H1 (cell line): Measurements from ENCODE around the gene TNXB. TPM values are rescaled to one million over a fixed set of nuclear protein-coding genes. Genes with fewer than 3 reads are reported as not detected.

Experiments
- CTCF ChIA-PET: fragments of 300-600 bp; sonication (Branson Sonifier 250); formaldehyde crosslinking; loops from one replicate; lab custom pipeline; 2021; ENCODE audit not compliant: partially characterized antibody; lab: Charles Lee
- POLR2A ChIA-PET: fragments of 300-600 bp; sonication (Branson Sonifier 250); formaldehyde crosslinking; loops from one replicate; lab custom pipeline; 2021; ENCODE audit warnings: inconsistent platforms; ENCODE audit not compliant: partially characterized antibody; lab: Charles Lee
- DNase-seq, 2 experiments: peaks; one replicate each; pipeline versions ENCODE4 v3.0.0 to v3.0.0-alpha.2; 2010 to 2022; ENCODE audit warnings: low spot score in 2 of 2, low read depth in 1 of 2, mixed read lengths in 1 of 2
- FAIRE-seq: peaks from 2 replicates; lab custom pipeline; 2011; peaks lifted over from hg19 to GRCh38; lab: Jason Lieb, UNC
- H2AFZ ChIP-seq: 2 replicates; pipeline ENCODE4 v1.8.1; 2012; ENCODE audit warnings: low read length, inconsistent platforms
- H2AK5ac ChIP-seq: 2 replicates; pipeline ENCODE4 v1.6.1; 2013; ENCODE audit warnings: low read depth, low read length
- H2BK120ac ChIP-seq: replicated peaks from 2 replicates; pipeline ENCODE3; 2013; ENCODE audit warnings: low read depth, low read length, inconsistent platforms
- H2BK12ac ChIP-seq: 2 replicates; pipeline ENCODE4 v1.6.1; 2013; ENCODE audit warnings: low read depth, low read length
- H2BK15ac ChIP-seq: 2 replicates; pipeline ENCODE4 v1.6.1; 2013; ENCODE audit warnings: low read length
- H2BK20ac ChIP-seq: 2 replicates; pipeline ENCODE4 v1.6.1; 2013; ENCODE audit warnings: low read length
- H2BK5ac ChIP-seq: 2 replicates; pipeline ENCODE4 v1.6.1; 2013; ENCODE audit warnings: low read depth, low read length
- H3K14ac ChIP-seq: 2 replicates; pipeline ENCODE4 v1.6.1; 2013; ENCODE audit warnings: inconsistent platforms; ENCODE audit not compliant: insufficient read length
- H3K18ac ChIP-seq: 2 replicates; pipeline ENCODE4 v1.6.1; 2013; ENCODE audit warnings: low read length; ENCODE audit errors: extremely low read depth
- H3K23ac ChIP-seq: 2 replicates; pipeline ENCODE4 v1.6.1; 2013; ENCODE audit warnings: inconsistent platforms; ENCODE audit not compliant: insufficient read length
- H3K23me2 ChIP-seq: 2 replicates; pipeline ENCODE4 v1.6.1; 2013; ENCODE audit warnings: low read depth, low read length
- H3K27ac ChIP-seq: 2 replicates; pipeline ENCODE4 v1.6.1; 2011; ENCODE audit warnings: low read depth, low read length, inconsistent platforms
- H3K27me3 ChIP-seq, 4 experiments: replicated peaks in 1 of 4; 1 replicate in 1 of 4; 2 replicates in 3 of 4; pipeline versions ENCODE4 v1.6.1 to v1.8.1; 2011 to 2013; ENCODE audit warnings: low read length in 3 of 4, mild to moderate bottlenecking in 3 of 4, inconsistent platforms in 2 of 4, mixed read lengths in 2 of 4, moderate library complexity in 1 of 4; ENCODE audit not compliant: control insufficient read depth in 3 of 4, insufficient read depth in 3 of 4; ENCODE audit errors: extremely low read depth in 1 of 4
- H3K36me3 ChIP-seq, 4 experiments: 2 replicates each; pipeline versions ENCODE4 v1.6.1 to v1.8.1; 2011 to 2013; ENCODE audit warnings: mild to moderate bottlenecking in 4 of 4, low read length in 3 of 4, moderate library complexity in 2 of 4, control low read depth in 1 of 4, inconsistent platforms in 1 of 4; ENCODE audit not compliant: insufficient read depth in 4 of 4, control insufficient read depth in 2 of 4
- H3K4ac ChIP-seq: replicated peaks from 2 replicates; pipeline ENCODE3; 2013; ENCODE audit warnings: low read length, low read depth, mixed read lengths, inconsistent platforms; ENCODE audit not compliant: insufficient read length
- H3K4me1 ChIP-seq, 4 experiments: replicated peaks in 1 of 4; 1 replicate in 1 of 4; 2 replicates in 3 of 4; pipeline versions ENCODE4 v1.6.1 to v1.8.1; 2011 to 2013; ENCODE audit warnings: low read length in 3 of 4, inconsistent platforms in 2 of 4, mixed read lengths in 1 of 4; ENCODE audit not compliant: insufficient read depth in 4 of 4, control insufficient read depth in 3 of 4
- H3K4me2 ChIP-seq, 2 experiments: 2 replicates each; pipeline versions ENCODE4 v1.6.1 to v1.8.1; 2011 to 2013; ENCODE audit warnings: low read depth in 2 of 2, low read length in 2 of 2, control low read depth in 1 of 2, inconsistent platforms in 1 of 2, mild to moderate bottlenecking in 1 of 2; ENCODE audit not compliant: insufficient read depth in 1 of 2
- H3K4me3 ChIP-seq, 4 experiments: fragments of 200-600, 300-600 bp in 1 of 4; sonication (generic), shearing (Covaris generic), sonication (Bioruptor Twin) in 1 of 4; 2 replicates each; pipeline versions ENCODE4 v1.5.1 to v1.8.1; 2011 to 2016; ENCODE audit warnings: low read length in 4 of 4, low read depth in 3 of 4, control low read depth in 2 of 4, inconsistent platforms in 2 of 4, mild to moderate bottlenecking in 2 of 4, mixed read lengths in 1 of 4, moderate library complexity in 1 of 4; ENCODE audit not compliant: insufficient read depth in 2 of 4; ENCODE audit errors: extremely low read depth in 1 of 4
- H3K56ac ChIP-seq: replicated peaks from 2 replicates; pipeline ENCODE3; 2013; ENCODE audit warnings: low read depth, mild to moderate bottlenecking, mixed read lengths, low read length, inconsistent platforms; ENCODE audit not compliant: insufficient read length
- H3K79me1 ChIP-seq: 2 replicates; pipeline ENCODE4 v1.6.1; 2013; ENCODE audit warnings: low read depth, low read length, control low read depth
- H3K79me2 ChIP-seq, 2 experiments: 2 replicates each; pipeline versions ENCODE4 v1.6.1 to v1.8.1; 2012 to 2013; ENCODE audit warnings: low read length in 2 of 2, mild to moderate bottlenecking in 2 of 2, inconsistent platforms in 1 of 2; ENCODE audit not compliant: insufficient read depth in 2 of 2, control insufficient read depth in 1 of 2
- H3K9ac ChIP-seq, 4 experiments: replicated peaks in 1 of 4; 1 replicate in 1 of 4; 2 replicates in 3 of 4; pipeline versions ENCODE4 v1.6.1 to v1.8.1; 2011 to 2013; ENCODE audit warnings: low read depth in 3 of 4, low read length in 3 of 4, control low read depth in 2 of 4, mild to moderate bottlenecking in 2 of 4, moderate library complexity in 2 of 4, inconsistent platforms in 1 of 4; ENCODE audit errors: extremely low read depth in 1 of 4
- H3K9me3 ChIP-seq, 2 experiments: 2 replicates each; pipeline versions ENCODE4 v1.6.1 to v1.8.1; 2012 to 2013; ENCODE audit warnings: mild to moderate bottlenecking in 2 of 2, moderate library complexity in 2 of 2, control low read depth in 1 of 2, inconsistent platforms in 1 of 2, low read depth in 1 of 2, low read length in 1 of 2, mixed read lengths in 1 of 2; ENCODE audit not compliant: insufficient read depth in 2 of 2
- H4K20me1 ChIP-seq, 2 experiments: replicated peaks in 1 of 2; 2 replicates each; pipeline versions ENCODE3 to v1.8.1; 2011 to 2013; ENCODE audit warnings: inconsistent platforms in 2 of 2, low read length in 2 of 2, mild to moderate bottlenecking in 1 of 2; ENCODE audit not compliant: insufficient read depth in 2 of 2, control insufficient read depth in 1 of 2
- H4K5ac ChIP-seq: 2 replicates; pipeline ENCODE4 v1.6.1; 2013; ENCODE audit warnings: low read length, low read depth, mixed read lengths, inconsistent platforms; ENCODE audit not compliant: insufficient read length
- H4K8ac ChIP-seq: 2 replicates; pipeline ENCODE4 v1.8.0; 2013; ENCODE audit warnings: mild to moderate bottlenecking, moderate library complexity, low read length, inconsistent platforms; ENCODE audit not compliant: insufficient read depth; ENCODE audit errors: extremely low read depth
- H4K91ac ChIP-seq: replicated peaks from 2 replicates; pipeline ENCODE3; 2013; ENCODE audit warnings: low read length, mixed read lengths, inconsistent platforms; ENCODE audit not compliant: insufficient read length
- ATF2 ChIP-seq: IDR thresholded peaks from 2 replicates; pipeline ENCODE4 v1.6.1; 2012; ENCODE audit warnings: low read length, inconsistent platforms
- POU5F1 ChIP-seq: IDR thresholded peaks from 2 replicates; pipeline ENCODE4 v1.6.1; 2011; ENCODE audit warnings: low read depth, mild to moderate bottlenecking, low read length, moderate library complexity
- RNF2 ChIP-seq: fragments of 200-900, 300-1000 bp; sonication (generic); IDR thresholded peaks from 2 replicates; pipeline ENCODE4 v1.7.1; 2016; ENCODE audit warnings: borderline replicate concordance, low read depth, mild to moderate bottlenecking, antibody characterized with exemption, low read length; ENCODE audit not compliant: poor library complexity, severe bottlenecking; ENCODE audit errors: missing control alignments
- SIN3A ChIP-seq, 2 experiments: IDR thresholded peaks in 1 of 2; conservative IDR thresholded peaks in 1 of 2; 2 replicates each; pipeline ENCODE4 v1.6.1; 2011 to 2012; ENCODE audit warnings: low read length in 2 of 2, improper control_type of control experiment in 1 of 2, low read depth in 1 of 2, mild to moderate bottlenecking in 1 of 2
- SRF ChIP-seq: IDR thresholded peaks from 2 replicates; pipeline ENCODE4 v1.6.1; 2011; ENCODE audit warnings: mild to moderate bottlenecking, low read depth, low read length, moderate library complexity
- WGBS, 2 experiments: shearing (Covaris generic) in 1 of 2; methylation state at CpG; one replicate each; pipeline versions ENCODE4 v1.1.6 to v1.1.7; 2013 to 2015; ENCODE audit warnings: low lambda C conversion rate in 2 of 2, mixed read lengths in 2 of 2, inconsistent platforms in 1 of 2, low coverage in 1 of 2, missing lambda C conversion rate in 1 of 2; ENCODE audit not compliant: insufficient replicate concordance in 2 of 2, insufficient coverage in 1 of 2, insufficient read length in 1 of 2; ENCODE audit errors: extremely low coverage in 1 of 2, missing lambda C conversion rate in 1 of 2; 5-methylcytosine and 5-hydroxymethylcytosine counted together
- polyA plus RNA-seq, 7 experiments: library from polyadenylated mRNA; depleted of rRNA in 3 of 7; stranded (reverse) in 5 of 7; unstranded in 2 of 7; fragments of >200 nt in 5 of 7; fragments of 200-250 nt in 2 of 7; gene quantifications; 1 replicate in 5 of 7; 2 replicates in 1 of 7; 4 replicates in 1 of 7; pipeline versions ENCODE4 v1.2.1 to v1.2.3, GENCODE V29; 2011 to 2013; ENCODE audit warnings: missing spikeins in 2 of 7, mixed read lengths in 2 of 7
- total RNA-seq: library from RNA; stranded (reverse); fragmentation: NEBNext Ultra II Directional; extraction: Animal tissue kit (Norgen Biotek cat#: 25700); gene quantifications from 2 replicates; pipeline ENCODE4 v1.2.1, GENCODE V29; 2021

The TNXB gene
- total and polyA plus RNA-seq, 2 of the 8 experiments (the other 6 are each of a cell fraction or from before 2014, with no cell fraction given) = 3.1 to 4.8 TPM

DNA sequence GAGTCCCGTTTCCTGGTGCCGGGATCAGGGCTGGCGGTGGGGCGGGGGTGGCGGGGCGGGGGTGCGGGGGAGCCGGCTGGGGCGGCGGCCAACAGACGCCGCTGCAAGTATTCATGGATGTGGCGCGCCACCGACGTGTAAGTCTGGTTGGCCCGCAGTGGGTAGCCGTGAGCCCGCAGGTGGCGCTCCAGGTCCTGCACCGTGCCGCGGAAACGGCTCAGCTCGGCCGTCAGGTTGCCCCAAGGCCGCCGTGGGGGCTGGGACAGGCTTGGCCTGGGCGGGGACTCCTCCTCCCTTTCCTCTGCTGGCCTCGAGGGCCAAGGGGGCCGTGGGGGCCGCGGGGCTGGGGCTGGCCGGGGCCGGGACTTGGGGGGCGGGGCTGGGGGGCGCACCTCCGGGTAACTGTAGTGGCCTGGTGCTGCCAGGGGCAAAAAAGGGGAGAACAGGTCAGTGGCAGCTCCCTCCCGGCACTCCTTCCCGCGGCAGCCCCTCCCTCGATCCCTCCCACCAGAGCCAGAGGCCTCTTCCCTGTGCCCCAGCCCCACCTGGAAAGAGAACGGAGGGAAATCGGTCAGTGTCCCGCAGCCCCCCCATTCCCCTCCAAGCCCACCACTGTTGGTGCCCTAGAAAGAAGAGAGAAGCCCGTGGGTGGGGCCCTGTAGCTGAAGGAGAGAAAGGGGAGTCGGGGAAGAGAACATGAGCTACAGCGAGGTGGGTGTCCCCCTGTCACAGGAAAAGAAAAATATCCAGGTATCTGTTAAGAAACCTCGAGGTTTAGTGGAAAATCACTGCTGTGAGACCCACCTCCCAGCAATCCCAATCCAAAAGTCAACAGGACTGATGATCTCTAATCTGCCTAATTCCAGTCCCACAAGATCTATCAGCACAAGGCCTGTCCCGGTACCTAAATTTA, 21.3 kb downstream of the TNXB start:
- Histone ChIP-seq H3K4me1 (peaks cover 0 to 16% (median 7%) of the 10 kb centered on the region in 4 experiments; a peak in 5 of 7 replicates), H3K9ac (peak overlapping the region in 2 of 4 experiments; percentile 48 to 63; a peak in 4 of 7 replicates), H2BK15ac (peak overlapping the region; percentile 53; the same call in 1 of the 2 replicates), H3K23me2 (no peaks in the 10 kb centered on the region; the same call in 1 of the 2 replicates), H3K56ac (no peak overlapping the region), H3K4me2 (peak overlapping the region; percentile 39 to 66; a peak in 3 of 4 replicates), H4K8ac (peak overlapping the region; percentile 92), H2BK5ac (no peak overlapping the region; the same call in 1 of the 2 replicates), H3K4ac (no peak overlapping the region), H3K27me3 (peaks cover 0 to 13% (median 11%) of the 10 kb centered on the region in 4 experiments; a peak in 5 of 7 replicates), H4K5ac (no peak overlapping the region), H3K9me3 (no peaks in the 10 kb centered on the region), H3K14ac (no peak overlapping the region), H3K23ac (no peak overlapping the region), H2BK12ac (0 out of 2 replicates have a peak overlapping the region, but pooled peaks have one; percentile 71), H3K27ac (no peak overlapping the region), H3K4me3 (peak overlapping the region; percentile 12 to 60 (median 28)), H3K79me1 (no peaks in the 10 kb centered on the region), H2AK5ac (no peak overlapping the region), H2BK120ac (no peak overlapping the region), H4K20me1 (no peaks in the 10 kb centered on the region), H4K91ac (no peak overlapping the region), H3K36me3 (no peaks in the 10 kb centered on the region), H3K79me2 (no peaks in the 10 kb centered on the region), H2BK20ac (no peak overlapping the region), H2AFZ (peak overlapping the region; percentile 61; the same call in 1 of the 2 replicates), H3K18ac (peak overlapping the region; percentile 95)
- peak; percentile 73 to 92 for DNase-seq
- no peak for FAIRE-seq
- WGBS, 2 experiments = 41% methylated on average over 8 of the region's 50 CpGs; no CpG with 5 or more reads in 1 of the 2 experiments
- CTCF ChIA-PET = interaction anchor here (0.5 to 7.5 kb wide), 14 partner anchors 10 to 212 kb away, joined by 3 to 61 read pairs (median 4); no protein-coding TSS in a partner anchor
- POLR2A ChIA-PET = interaction anchor here (0.8 to 2.2 kb wide), 10 partner anchors 12 to 89 kb away, joined by 3 to 7 read pairs (median 4); partner anchors contain the start of genes AGPAT1, ATF6B, PRRT1 and TNXB
- no peak; a peak in 1 of 4 replicates for TF ChIP-seq SIN3A (conservative IDR thresholded peaks at IDR 0.05 in 1 of 2, IDR thresholded peaks at IDR 0.05 in 1 of 2; ENCODE audit: low read depth in 1 of 2, low read length in 2 of 2)
- no peak for TF ChIP-seq POU5F1
- TF ChIP-seq RNF2 = no peak
- no peak for TF ChIP-seq ATF2
- TF ChIP-seq SRF = no peak
